Chondrocyte (in vitro differentiated cells): Measurements from ENCODE around the gene PIGN. TPM values are rescaled to one million over a fixed set of nuclear protein-coding genes. Genes with fewer than 3 reads are reported as not detected.

Experiments
- DNase-seq: peaks from one replicate; pipeline ENCODE4 v3.0.0; 2021; ENCODE audit warnings: mixed read lengths, low spot score
- H3K27ac Mint-ChIP-seq: one replicate; pipeline ENCODE4 v1.8.0; 2021; ENCODE audit warnings: mild to moderate bottlenecking, moderate library complexity, mixed read lengths; ENCODE audit not compliant: unreplicated experiment
- H3K27me3 Mint-ChIP-seq: 2 replicates; pipeline ENCODE4 v1.8.0; 2021; ENCODE audit warnings: low read depth, mixed read lengths
- H3K36me3 Mint-ChIP-seq: 2 replicates; pipeline ENCODE4 v1.8.0; 2021; ENCODE audit warnings: low read depth, mixed read lengths
- H3K4me1 Mint-ChIP-seq: 2 replicates; pipeline ENCODE4 v1.8.0; 2021; ENCODE audit warnings: low read depth, mild to moderate bottlenecking, mixed read lengths
- H3K4me3 Mint-ChIP-seq: one replicate; pipeline ENCODE4 v1.8.0; 2021; ENCODE audit warnings: mild to moderate bottlenecking, moderate library complexity, mixed read lengths; ENCODE audit not compliant: unreplicated experiment
- H3K9me3 Mint-ChIP-seq: 2 replicates; pipeline ENCODE4 v1.8.0; 2021; ENCODE audit warnings: low read depth, mixed read lengths
- CTCF ChIP-seq: fragments of 200-600 bp; sonication (generic); IDR thresholded peaks from 2 replicates; pipeline ENCODE4 v1.5.0; 2021; ENCODE audit warnings: antibody characterized with exemption, mild to moderate bottlenecking, moderate library complexity
- total RNA-seq: library from RNA; stranded (reverse); gene quantifications from 3 replicates; pipeline ENCODE4 v1.2.1, GENCODE V29; 2021

Gene PIGN
- total RNA-seq, 1 donor from 2014 or later, result 27.3 TPM

GRCh38 chr18:62106271-62106670 is 80.6 kb downstream of the PIGN start:
- Mint-ChIP-seq H3K4me1 (peaks cover 58% of the 10 kb centered on the region), H3K27ac (peak overlapping the region; percentile 51), H3K27me3 (no peaks in the 10 kb centered on the region), H3K9me3 (no peaks in the 10 kb centered on the region), H3K36me3 (peaks cover 2% of the 10 kb centered on the region), H3K4me3 (no peak overlapping the region)
- TF ChIP-seq CTCF, result no peak
- no peak for DNase-seq

- no peak for TF ChIP-seq CTCF
- H3K4me1 Mint-ChIP-seq, result peaks cover 64% of the 10 kb centered on the region
- peak overlapping the region; percentile 49 for H3K27ac Mint-ChIP-seq
- H3K9me3 Mint-ChIP-seq, result no peaks in the 10 kb centered on the region
- peaks cover 2% of the 10 kb centered on the region for H3K36me3 Mint-ChIP-seq
- no peaks in the 10 kb centered on the region for H3K27me3 Mint-ChIP-seq
- no peak overlapping the region for H3K4me3 Mint-ChIP-seq
- DNase-seq, result no peak
Measured at GRCh38 chr18:62105376-62105775, 81.5 kb downstream of the PIGN start.

GRCh38 chr18:62102221-62102620 is 84.6 kb downstream of the PIGN start:
- H3K27me3 Mint-ChIP-seq, result no peaks in the 10 kb centered on the region
- no peak for DNase-seq
- peaks cover 13% of the 10 kb centered on the region for H3K9me3 Mint-ChIP-seq
- peaks cover 14% of the 10 kb centered on the region for H3K36me3 Mint-ChIP-seq
- no peak overlapping the region for H3K27ac Mint-ChIP-seq
- H3K4me1 Mint-ChIP-seq, result peaks cover 56% of the 10 kb centered on the region
- no peak overlapping the region for H3K4me3 Mint-ChIP-seq
- no peak for TF ChIP-seq CTCF

- peaks cover 13% of the 10 kb centered on the region for H3K9me3 Mint-ChIP-seq
- no peaks in the 10 kb centered on the region for H3K27me3 Mint-ChIP-seq
- H3K4me3 Mint-ChIP-seq, result no peak overlapping the region
- H3K36me3 Mint-ChIP-seq, result peaks cover 12% of the 10 kb centered on the region
- no peak for DNase-seq
- H3K4me1 Mint-ChIP-seq, result peaks cover 50% of the 10 kb centered on the region
- H3K27ac Mint-ChIP-seq, result peak overlapping the region; percentile 84
- TF ChIP-seq CTCF, result no peak
Measured at GRCh38 chr18:62101321-62101721, 85.5 kb downstream of the PIGN start.

GRCh38 chr18:62098960-62099359 is 87.9 kb downstream of the PIGN start:
- H3K9me3 Mint-ChIP-seq, result peaks cover 13% of the 10 kb centered on the region
- TF ChIP-seq CTCF, result no peak
- no peak overlapping the region for H3K4me3 Mint-ChIP-seq
- DNase-seq, result no peak
- H3K36me3 Mint-ChIP-seq, result peaks cover 15% of the 10 kb centered on the region
- H3K4me1 Mint-ChIP-seq, result peaks cover 34% of the 10 kb centered on the region
- H3K27ac Mint-ChIP-seq, result no peak overlapping the region
- H3K27me3 Mint-ChIP-seq, result no peaks in the 10 kb centered on the region
